CD4-positive, CD25-positive, alpha-beta regulatory T cell (primary cell): ENCODE measurements around the gene TUBB3. TPM values are rescaled to one million over a fixed set of nuclear protein-coding genes. Genes with fewer than 3 reads are reported as not detected.

ENCODE experiments used
- ATAC-seq, 2 donors: fragments of 150-1000 bp; cut with Tn5 transposase; one replicate each; pipeline ENCODE4 v1.10.0; 2021; ENCODE audit warnings: low read depth in 2 of 2, moderate number of reproducible peaks in 2 of 2, moderate library complexity in 1 of 2
- DNase-seq, 3 donors: peaks; one replicate each; pipeline versions ENCODE4 v3.0.0 to v3.0.0-alpha.2; 2012 to 2022; ENCODE audit warnings: mixed read lengths in 1 of 3
- H3K27ac ChIP-seq: one replicate; pipeline ENCODE4 v1.7.0; 2013; ENCODE audit warnings: mild to moderate bottlenecking, low read length; ENCODE audit not compliant: insufficient read depth, poor library complexity, severe bottlenecking
- H3K27me3 ChIP-seq: one replicate; pipeline ENCODE4 v1.7.0; 2013; ENCODE audit warnings: low read length; ENCODE audit not compliant: control insufficient read depth, insufficient read depth
- H3K36me3 ChIP-seq: one replicate; pipeline ENCODE4 v1.7.0; 2013; ENCODE audit warnings: mild to moderate bottlenecking, low read length, moderate library complexity; ENCODE audit not compliant: control insufficient read depth, insufficient read depth
- H3K4me1 ChIP-seq: 2 replicates; pipeline ENCODE4 v1.7.0; 2013; ENCODE audit warnings: mild to moderate bottlenecking, low read length; ENCODE audit not compliant: insufficient read depth, control insufficient read depth, poor library complexity, severe bottlenecking
- H3K4me3 ChIP-seq: one replicate; pipeline ENCODE4 v1.7.0; 2013; ENCODE audit warnings: low read depth, mild to moderate bottlenecking, low read length, moderate library complexity
- H3K9me3 ChIP-seq, 2 experiments: 1 replicate in 1 of 2; 2 replicates in 1 of 2; pipeline ENCODE4 v1.7.0; 2013; ENCODE audit warnings: low read length in 2 of 2, mild to moderate bottlenecking in 1 of 2, moderate library complexity in 1 of 2; ENCODE audit not compliant: control insufficient read depth in 2 of 2
- H3K27ac Mint-ChIP-seq, 3 donors: one replicate each; pipeline ENCODE4 v1.8.0; 2020 to 2022; ENCODE audit warnings: mild to moderate bottlenecking in 3 of 3, mixed read lengths in 3 of 3, moderate library complexity in 2 of 3
- H3K27me3 Mint-ChIP-seq: one replicate; pipeline ENCODE4 v1.8.0; 2022; ENCODE audit warnings: mild to moderate bottlenecking, mixed read lengths
- H3K36me3 Mint-ChIP-seq: one replicate; pipeline ENCODE4 v1.8.0; 2020; ENCODE audit warnings: mixed read lengths
- H3K4me1 Mint-ChIP-seq, 4 donors: one replicate each; pipeline ENCODE4 v1.8.0; 2020 to 2022; ENCODE audit warnings: mixed read lengths in 4 of 4, mild to moderate bottlenecking in 1 of 4
- H3K4me3 Mint-ChIP-seq, 4 donors: one replicate each; pipeline ENCODE4 v1.8.0; 2020 to 2022; ENCODE audit warnings: mild to moderate bottlenecking in 4 of 4, mixed read lengths in 4 of 4, moderate library complexity in 3 of 4
- H3K9me3 Mint-ChIP-seq, 7 donors: one replicate each; pipeline ENCODE4 v1.8.0; 2020 to 2022; ENCODE audit warnings: mixed read lengths in 7 of 7, mild to moderate bottlenecking in 3 of 7, moderate library complexity in 2 of 7
- polyA plus RNA-seq, 4 donors: library from polyadenylated mRNA; unstranded; fragments of 300-500 nt; fragmentation: Illumina TruSeq; gene quantifications; one replicate each; pipeline ENCODE4 v1.2.3, GENCODE V29; 2021
- total RNA-seq: library from RNA; stranded (reverse); gene quantifications from one replicate; pipeline ENCODE4 v1.2.3, GENCODE V29; 2022

TUBB3 gene
- total and polyA plus RNA-seq, 5 donors from 2014 or later: 0.22 to 1.8 TPM; not detected in 3

- H3K4me3 ChIP-seq: no peak overlapping the region
- Mint-ChIP-seq H3K4me3 (no peak overlapping the region), H3K27me3 (peaks cover 47% of the 10 kb centered on the region), H3K4me1 (peaks cover 0 to 15% (median under 1%) of the 10 kb centered on the region in 4 donors), H3K9me3 (no peaks in the 10 kb centered on the region), H3K27ac (no peak overlapping the region), H3K36me3 (peaks cover 5% of the 10 kb centered on the region)
- no peak for ATAC-seq
- H3K9me3 ChIP-seq: no peaks in the 10 kb centered on the region
- DNase-seq: no peak
- no peak overlapping the region for H3K27ac ChIP-seq
- no peaks in the 10 kb centered on the region for H3K36me3 ChIP-seq
- peaks cover 18% of the 10 kb centered on the region for H3K4me1 ChIP-seq
- H3K27me3 ChIP-seq: peaks cover 7% of the 10 kb centered on the region
Measured at GRCh38 chr16:89945654-89946053, 22.5 kb downstream of the TUBB3 start.

- DNase-seq (no peak), ATAC-seq (no peak)
- H3K9me3 ChIP-seq: no peaks in the 10 kb centered on the region
- no peak overlapping the region for H3K4me3 ChIP-seq
- Mint-ChIP-seq H3K4me1 (peaks cover 0 to 15% (median under 1%) of the 10 kb centered on the region in 4 donors), H3K27me3 (peaks cover 47% of the 10 kb centered on the region), H3K4me3 (peak overlapping the region in 3 of 4 donors; percentile 29 to 83 (median 78)), H3K9me3 (no peaks in the 10 kb centered on the region), H3K36me3 (peaks cover 5% of the 10 kb centered on the region), H3K27ac (no peak overlapping the region)
- peaks cover 18% of the 10 kb centered on the region for H3K4me1 ChIP-seq
- peaks cover 7% of the 10 kb centered on the region for H3K27me3 ChIP-seq
- H3K36me3 ChIP-seq: no peaks in the 10 kb centered on the region
- no peak overlapping the region for H3K27ac ChIP-seq
Measured at GRCh38 chr16:89946515-89946914, 23.4 kb downstream of the TUBB3 start.

- peaks cover 31% of the 10 kb centered on the region for H3K27me3 Mint-ChIP-seq
- no peaks in the 10 kb centered on the region for H3K36me3 ChIP-seq
Measured at GRCh38 chr16:89949121-89949742, 26.1 kb downstream of the TUBB3 start.

GRCh38 chr16:89949756-89950155, 26.6 kb downstream of the TUBB3 start:
- no peak for DNase-seq
- Mint-ChIP-seq H3K4me3 (peak overlapping the region; percentile 69 to 88 (median 86)), H3K36me3 (peaks cover 3% of the 10 kb centered on the region), H3K4me1 (peaks cover 0 to 18% (median 3%) of the 10 kb centered on the region in 4 donors), H3K27ac (no peak overlapping the region), H3K9me3 (no peaks in the 10 kb centered on the region), H3K27me3 (peaks cover 31% of the 10 kb centered on the region)
- ATAC-seq: no peak
- Histone ChIP-seq H3K27ac (no peak overlapping the region), H3K36me3 (no peaks in the 10 kb centered on the region), H3K9me3 (no peaks in the 10 kb centered on the region), H3K4me3 (no peak overlapping the region), H3K4me1 (peaks cover 18% of the 10 kb centered on the region), H3K27me3 (peaks cover 3% of the 10 kb centered on the region)

More at GRCh38 chr16:89949121-89949742, 26.1 kb downstream of the TUBB3 start:
- Mint-ChIP-seq H3K36me3 (peaks cover 5% of the 10 kb centered on the region), H3K4me3 (peak overlapping the region; percentile 69 to 88 (median 86)), H3K4me1 (peaks cover 0 to 18% (median 2%) of the 10 kb centered on the region in 4 donors), H3K9me3 (no peaks in the 10 kb centered on the region), H3K27ac (no peak overlapping the region)
- DNase-seq (no peak), ATAC-seq (no peak)
- no peaks in the 10 kb centered on the region for H3K9me3 ChIP-seq
- no peak overlapping the region for H3K27ac ChIP-seq
- H3K4me1 ChIP-seq: peaks cover 18% of the 10 kb centered on the region
- peaks cover 4% of the 10 kb centered on the region for H3K27me3 ChIP-seq
- no peak overlapping the region for H3K4me3 ChIP-seq

GRCh38 chr16:89951509-89951908, 28.4 kb downstream of the TUBB3 start:
- H3K4me3 Mint-ChIP-seq: peak overlapping the region; percentile 55 to 85 (median 76)
- Histone ChIP-seq H3K4me1 (peaks cover 18% of the 10 kb centered on the region), H3K36me3 (no peaks in the 10 kb centered on the region), H3K9me3 (no peaks in the 10 kb centered on the region), H3K27me3 (no peaks in the 10 kb centered on the region), H3K27ac (no peak overlapping the region), H3K4me3 (no peak overlapping the region)
- no peak overlapping the region for H3K27ac Mint-ChIP-seq
- H3K27me3 Mint-ChIP-seq: peaks cover 22% of the 10 kb centered on the region
- H3K36me3 Mint-ChIP-seq: peaks cover 3% of the 10 kb centered on the region
- peaks cover 0 to 18% (median 3%) of the 10 kb centered on the region in 4 donors for H3K4me1 Mint-ChIP-seq
- no peaks in the 10 kb centered on the region for H3K9me3 Mint-ChIP-seq
- DNase-seq (no peak), ATAC-seq (no peak)

GRCh38 chr16:89952049-89952448, 28.9 kb downstream of the TUBB3 start:
- Mint-ChIP-seq H3K27ac (no peak overlapping the region), H3K9me3 (no peaks in the 10 kb centered on the region), H3K36me3 (peaks cover 3% of the 10 kb centered on the region), H3K27me3 (peaks cover 16% of the 10 kb centered on the region), H3K4me3 (peak overlapping the region in 1 of 4 donors; percentile 27), H3K4me1 (peaks cover 0 to 18% (median 3%) of the 10 kb centered on the region in 4 donors)
- H3K4me1 ChIP-seq: peaks cover 18% of the 10 kb centered on the region
- no peak overlapping the region for H3K27ac ChIP-seq
- no peaks in the 10 kb centered on the region for H3K36me3 ChIP-seq
- no peaks in the 10 kb centered on the region for H3K27me3 ChIP-seq
- H3K4me3 ChIP-seq: no peak overlapping the region
- no peaks in the 10 kb centered on the region for H3K9me3 ChIP-seq
- ATAC-seq: no peak
- DNase-seq: no peak

- Histone ChIP-seq H3K27me3 (no peaks in the 10 kb centered on the region), H3K36me3 (no peaks in the 10 kb centered on the region), H3K4me3 (no peak overlapping the region), H3K27ac (no peak overlapping the region), H3K9me3 (no peaks in the 10 kb centered on the region), H3K4me1 (peaks cover 15% of the 10 kb centered on the region)
- H3K27me3 Mint-ChIP-seq: peaks cover 12% of the 10 kb centered on the region
- no peaks in the 10 kb centered on the region for H3K9me3 Mint-ChIP-seq
- ATAC-seq (no peak), DNase-seq (no peak)
- peaks cover 3% of the 10 kb centered on the region for H3K36me3 Mint-ChIP-seq
- H3K4me1 Mint-ChIP-seq: peaks cover 0 to 13% (median 3%) of the 10 kb centered on the region in 4 donors
- no peak overlapping the region for H3K4me3 Mint-ChIP-seq
- H3K27ac Mint-ChIP-seq: no peak overlapping the region
Measured at GRCh38 chr16:89952551-89952950, 29.4 kb downstream of the TUBB3 start.
